Fibroblast of skin of right quadriceps (primary cell): Measurements from ENCODE around the gene WWC2.

Experiments
- DNase-seq: peaks from one replicate; pipeline ENCODE4 v3.0.0-alpha.2; 2013

The WWC2 gene

GRCh38 chr4:183098723-183099536, at the start of gene WWC2:
Gene WWC2, plus strand, starts transcription at chr4:183099257. Its CDS starts 235 bp downstream, at chr4:183099492.
- peak; percentile 95 for DNase-seq

- no peak for DNase-seq
Observed at GRCh38 chr4:183053681-183054080, 45.4 kb upstream of the WWC2 start.

- DNase-seq, result no peak
Observed at GRCh38 chr4:183057255-183057654, 41.8 kb upstream of the WWC2 start.

GRCh38 chr4:183059797-183060196, 39.3 kb upstream of the WWC2 start:
- no peak for DNase-seq

- DNase-seq, result no peak
Observed at GRCh38 chr4:183068502-183068901, 30.6 kb upstream of the WWC2 start.

GRCh38 chr4:183071222-183071621, 27.8 kb upstream of the WWC2 start:
- no peak for DNase-seq

GRCh38 chr4:183072176-183072575, 26.9 kb upstream of the WWC2 start:
- peak; percentile 47 for DNase-seq

- no peak for DNase-seq
Observed at GRCh38 chr4:183073838-183074145, 25.3 kb upstream of the WWC2 start.

- DNase-seq, result peak; percentile 68
Observed at GRCh38 chr4:183074288-183074990, 24.6 kb upstream of the WWC2 start.

- no peak for DNase-seq
Observed at GRCh38 chr4:183078634-183079033, 20.4 kb upstream of the WWC2 start.

GRCh38 chr4:183080372-183081115, 18.5 kb upstream of the WWC2 start:
- DNase-seq, result no peak

- no peak for DNase-seq
Observed at GRCh38 chr4:183081116-183081469, 18.0 kb upstream of the WWC2 start.

- no peak for DNase-seq
Observed at GRCh38 chr4:183082053-183082452, 17.0 kb upstream of the WWC2 start.

- DNase-seq, result no peak
Observed at GRCh38 chr4:183094393-183095198, 4.5 kb upstream of the WWC2 start.

GRCh38 chr4:183095199-183095512, 3.9 kb upstream of the WWC2 start:
- no peak for DNase-seq

GRCh38 chr4:183096276-183096965, 2.6 kb upstream of the WWC2 start:
- no peak for DNase-seq

GRCh38 chr4:183097231-183098018, 1.6 kb upstream of the WWC2 start:
- DNase-seq, result no peak

- DNase-seq, result peak; percentile 45
Observed at GRCh38 chr4:183098019-183098722, 886 bp upstream of the WWC2 start.

- no peak for DNase-seq
Observed at GRCh38 chr4:183099537-183100297, 660 bp downstream of the WWC2 start.

- no peak for DNase-seq
Observed at GRCh38 chr4:183100298-183100599, 1.2 kb downstream of the WWC2 start.
